Left cardiac atrium (tissue), 4 donors: Measurements from ENCODE around the gene SPINK1. TPM values are rescaled to one million over a fixed set of nuclear protein-coding genes. Genes with fewer than 3 reads are reported as not detected.
"Not testable (repeated sequence)": the region's sequence is repeated elsewhere in the genome, so short reads cannot be mapped to it uniquely, and the experiment has no call there.

Source experiments
- ATAC-seq, 2 donors: fragments of 200-7000 bp; cut with Tn5 transposase; one replicate each; pipeline ENCODE4 v1.9.1; 2020; ENCODE audit warnings: mild to moderate bottlenecking in 2 of 2, moderate library complexity in 2 of 2
- DNase-seq: peaks from one replicate; pipeline ENCODE4 v3.0.0-alpha.2; 2020
- intact Hi-C, 2 donors: fragments of 100-400 bp; cut with DNase I; formaldehyde crosslinking; loops; one replicate each; pipeline versions ENCODE4 v1.14.1 to v1.15.1; 2022 to 2023
- total RNA-seq, 2 donors: library from RNA; stranded (reverse); fragmentation: NEBNext Ultra II Directional; extraction: Animal tissue kit (Norgen Biotek cat#: 25700); gene quantifications; one replicate each; pipeline ENCODE4 v1.2.1, GENCODE V29; 2021
- donor health status: DM: no; HTN: yes; CAD: no.
- donor health status: DM: no; HTN: yes; CAD: no; lungs with severe emphysema.
- donor health status: DM: yes; HTN: yes; CAD: no.
- donor health status: Dilated cardiomyopathy.

Gene SPINK1
- total RNA-seq, 2 donors from 2014 or later, result not detected

GRCh38 chr5:147821766-147822165, 9.7 kb downstream of the SPINK1 start:
- ATAC-seq (no peak), DNase-seq (peak; percentile 13)
- intact Hi-C loops, result loop anchor here (2.0 to 5.0 kb wide), 2 partner anchors 193 to 194 kb away; no protein-coding TSS in a partner anchor

DNA sequence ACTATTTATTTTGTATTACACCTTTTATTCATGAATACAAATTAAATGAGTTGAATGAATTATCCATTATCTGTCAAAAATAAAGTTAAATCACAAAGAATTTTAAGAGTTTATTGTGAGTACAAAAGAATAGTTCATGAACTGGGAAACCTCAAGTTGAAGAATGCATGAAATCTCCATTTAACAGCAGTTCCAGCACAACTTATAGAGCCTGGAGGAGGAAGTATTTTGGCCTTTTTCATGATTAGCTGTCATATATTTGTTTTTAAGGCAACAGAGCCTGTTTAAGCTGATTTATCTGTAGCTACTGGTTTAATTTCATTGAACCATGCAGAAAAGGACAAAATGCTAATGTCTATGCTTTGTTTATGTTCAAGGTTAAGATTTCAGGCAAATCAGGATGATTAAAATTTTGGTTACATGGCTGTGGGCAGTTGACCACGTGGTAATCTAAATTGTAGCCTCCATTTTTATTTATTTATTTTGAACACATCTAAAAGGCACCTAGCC, 12.2 kb downstream of the SPINK1 start:
- ATAC-seq (no peak), DNase-seq (no peak)
- intact Hi-C loops, result no loop called here

GRCh38 chr5:147818290-147818689, 13.2 kb downstream of the SPINK1 start:
- DNase-seq, result no peak
- no peak for ATAC-seq
- intact Hi-C loops, result no loop called here

- DNase-seq (no peak), ATAC-seq (no peak)
- intact Hi-C loops, result no loop called here
Measured at GRCh38 chr5:147813696-147814095, 17.8 kb downstream of the SPINK1 start.

- DNase-seq (no peak), ATAC-seq (no peak)
- intact Hi-C loops, result no loop called here
Measured at GRCh38 chr5:147809830-147810666, 21.4 kb downstream of the SPINK1 start.

- intact Hi-C loops, result no loop called here
- DNase-seq, result no peak
- peak; percentile 41 to 72 for ATAC-seq
Measured at GRCh38 chr5:147805030-147805454, 26.4 kb downstream of the SPINK1 start.

- DNase-seq, result no peak
- intact Hi-C loops, result no loop called here
- no peak for ATAC-seq
Measured at GRCh38 chr5:147804334-147804733, 27.1 kb downstream of the SPINK1 start.

DNA sequence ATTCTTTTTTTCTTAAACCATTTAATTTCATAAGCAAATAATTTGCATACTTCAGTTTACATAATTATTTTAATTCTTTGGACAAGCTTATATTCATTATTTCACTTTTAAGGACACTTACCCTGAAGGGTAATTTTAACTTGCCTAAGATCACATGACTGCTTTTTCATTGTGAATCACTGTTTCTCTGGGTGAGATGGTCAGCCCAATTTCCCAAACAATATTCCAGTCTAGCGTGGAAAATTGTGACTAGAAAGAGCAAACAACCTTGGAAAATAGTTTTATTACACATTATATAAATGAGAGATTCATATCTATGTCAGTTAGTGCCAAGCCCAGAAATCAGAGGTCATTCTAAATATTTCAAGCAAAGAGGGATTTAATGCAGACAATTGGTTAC, 27.5 kb downstream of the SPINK1 start:
- intact Hi-C loops, result no loop called here
- no peak for DNase-seq

GRCh38 chr5:147803161-147803560, 28.3 kb downstream of the SPINK1 start:
- ATAC-seq, DNase-seq: not testable (repeated sequence)

More for the DNA sequence above, 27.5 kb downstream of the SPINK1 start:
- no peak for ATAC-seq

GRCh38 chr5:147801461-147801860, 30.0 kb downstream of the SPINK1 start:
- ATAC-seq (no peak), DNase-seq (no peak)
- intact Hi-C loops, result no loop called here

More at GRCh38 chr5:147803161-147803560, 28.3 kb downstream of the SPINK1 start:
- intact Hi-C loops, result not testable (repeated sequence)

DNA sequence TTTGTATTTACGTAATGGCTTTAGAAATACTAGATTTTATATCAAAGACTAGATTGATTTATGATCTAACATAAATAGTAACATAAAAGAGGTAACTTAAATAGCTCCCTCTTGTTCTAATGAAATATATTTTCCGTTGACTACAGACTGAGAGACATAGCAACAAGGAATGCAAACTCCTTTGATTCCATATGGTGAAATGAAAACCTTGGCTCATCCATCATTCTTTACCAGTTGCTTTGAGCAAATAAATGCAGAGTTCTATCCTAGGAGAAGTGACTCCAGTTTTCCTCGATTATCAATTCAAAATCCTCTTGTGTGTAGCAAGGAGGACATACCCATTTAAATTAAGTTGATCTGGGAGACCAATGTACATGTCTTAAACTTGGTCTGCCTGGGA, 31.0 kb downstream of the SPINK1 start:
- intact Hi-C loops, result no loop called here
- DNase-seq, result no peak
- no peak for ATAC-seq

DNA sequence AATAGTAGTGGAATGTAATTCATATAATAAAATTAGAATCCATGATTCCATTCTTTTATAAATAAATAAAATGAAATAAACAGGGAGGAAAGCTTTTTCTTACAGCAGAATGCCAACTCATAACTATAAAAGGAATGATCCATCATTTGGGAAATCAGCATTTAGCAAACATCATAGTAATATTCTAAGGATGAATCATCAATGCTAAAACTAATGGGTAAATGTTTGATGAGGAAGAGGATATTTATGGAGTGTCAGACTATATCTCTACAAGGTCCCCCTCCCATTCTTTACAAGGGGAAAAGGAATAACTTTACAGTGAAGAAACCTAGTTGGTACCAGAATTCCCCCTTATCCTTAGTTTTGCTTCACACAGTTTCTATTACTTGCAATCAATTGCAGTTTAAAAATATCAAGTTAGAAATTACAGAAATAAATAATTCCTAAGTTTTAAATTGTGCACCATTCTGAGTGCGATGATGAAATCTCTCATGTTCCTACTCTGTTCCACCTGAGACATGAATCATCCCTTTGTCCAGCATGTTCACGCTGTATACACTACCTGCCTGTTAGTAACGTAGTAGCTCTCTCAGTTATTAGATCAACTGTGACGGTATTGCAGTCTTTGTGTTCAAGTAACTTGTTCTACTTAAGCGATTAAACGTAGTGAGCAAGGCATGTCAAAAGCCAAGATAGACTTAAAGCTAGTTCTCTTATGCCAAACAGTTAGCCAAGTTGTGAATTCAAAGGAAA, 34.7 kb downstream of the SPINK1 start:
- DNase-seq (no peak), ATAC-seq (no peak)
- intact Hi-C loops, result no loop called here

DNA sequence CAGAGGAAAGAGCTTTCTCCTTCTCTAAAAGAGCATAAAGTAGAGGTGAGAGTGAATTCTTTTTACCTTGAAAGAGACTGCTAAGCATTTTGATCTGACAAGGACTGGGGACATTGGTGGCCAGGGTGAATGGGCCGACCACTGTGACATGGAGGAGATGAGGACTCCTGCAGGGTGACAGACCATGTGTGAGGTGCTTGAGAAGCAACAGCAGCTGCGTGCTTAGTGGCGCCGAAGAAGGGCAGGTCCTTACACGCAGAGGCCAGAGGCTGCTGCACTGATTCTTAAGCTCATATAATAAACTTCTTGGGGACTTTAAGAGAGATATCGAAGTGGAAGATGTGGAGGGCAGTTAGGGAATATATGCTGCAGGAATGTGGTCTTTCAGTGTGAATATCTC, 40.3 kb downstream of the SPINK1 start:
- intact Hi-C loops, result no loop called here
- ATAC-seq (no peak), DNase-seq (no peak)

GRCh38 chr5:147789820-147790219, 41.7 kb downstream of the SPINK1 start:
- DNase-seq (no peak), ATAC-seq (no peak)
- intact Hi-C loops, result no loop called here

- DNase-seq, result no peak
- no peak for ATAC-seq
- intact Hi-C loops, result no loop called here
Measured at GRCh38 chr5:147788023-147788422, 43.4 kb downstream of the SPINK1 start.

DNA sequence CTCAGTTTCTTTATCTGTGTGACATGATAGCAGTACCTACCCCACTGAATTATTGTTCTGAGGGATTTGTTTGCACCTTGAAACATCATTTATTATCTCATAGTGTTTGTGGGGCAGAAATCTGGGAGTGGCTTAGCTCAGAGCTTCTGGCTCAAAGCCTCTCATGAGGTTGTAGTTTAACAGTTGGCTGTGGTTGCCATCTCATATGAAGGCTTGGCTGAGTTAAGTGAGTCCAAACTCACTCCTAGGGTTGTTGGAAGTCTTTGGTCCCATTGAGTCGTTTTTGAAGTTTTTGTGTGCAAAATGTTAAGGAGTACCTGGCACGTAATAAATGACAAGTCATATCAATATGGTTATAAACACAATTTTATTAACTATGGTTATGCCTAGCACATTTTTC, 45.3 kb downstream of the SPINK1 start:
- intact Hi-C loops, result no loop called here
- DNase-seq (no peak), ATAC-seq (no peak)

DNA sequence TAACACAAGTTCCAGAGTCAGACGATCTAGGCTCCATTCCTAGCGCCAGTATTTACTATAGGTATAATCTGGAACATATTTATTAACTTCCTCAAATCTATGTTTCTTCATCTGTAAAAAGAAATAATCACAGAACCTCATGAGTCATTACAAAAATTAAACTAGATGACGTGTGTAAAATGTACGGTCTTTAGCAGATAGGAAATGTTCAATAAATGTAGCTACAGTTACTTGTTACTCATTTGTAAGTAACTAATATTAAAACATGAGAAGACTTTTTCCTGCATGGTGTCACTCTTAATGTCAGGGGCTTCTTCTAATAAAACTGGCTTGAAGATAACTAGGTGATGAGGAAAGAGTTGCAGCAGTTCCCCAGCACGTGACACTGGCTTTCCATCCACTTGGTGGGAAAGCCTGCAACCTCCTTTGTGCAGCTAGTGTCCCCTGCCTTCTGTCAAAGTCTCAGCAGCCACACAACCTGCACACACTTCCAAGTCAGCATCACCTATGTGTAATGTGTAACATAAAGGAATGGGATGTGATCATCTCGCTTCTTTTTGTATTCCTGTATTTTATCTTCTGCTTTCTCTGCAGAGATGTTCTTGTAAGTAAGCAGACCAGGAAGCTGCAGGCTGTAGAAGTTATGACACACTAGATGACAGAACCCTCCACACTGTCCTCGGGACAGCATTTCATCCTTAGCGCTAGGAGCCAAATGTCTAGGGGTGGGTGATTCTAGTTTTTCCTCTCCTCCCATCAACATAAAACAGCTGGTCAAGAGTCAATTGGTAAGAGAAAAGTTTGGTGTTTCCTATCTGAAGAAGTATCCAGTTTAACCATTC, 47.1 kb downstream of the SPINK1 start:
- ATAC-seq (no peak), DNase-seq (no peak)
- intact Hi-C loops, result no loop called here

- DNase-seq (peak; percentile 58), ATAC-seq (peak; percentile 86 to 98)
- intact Hi-C loops, result no loop called here
Measured at GRCh38 chr5:147782110-147783028, 49.1 kb downstream of the SPINK1 start, which contains the start of gene JAKMIP2. Gene JAKMIP2, minus strand, starts transcription at chr5:147782728. Its CDS starts 110,922 bp downstream, at chr5:147671806.
